Femur (tissue), 1 donor: Measurements from ENCODE around the gene CD300C.
A peak's percentile ranks its signal among the peaks of the same experiment; 100 is the strongest.
"Not testable (repeated sequence)": the region's sequence is repeated elsewhere in the genome, so short reads cannot be mapped to it uniquely, and the experiment has no call there.

Source experiments
- DNase-seq: peaks from one replicate; pipeline ENCODE4 v3.0.0-alpha.2; 2017

The CD300C gene

DNA sequence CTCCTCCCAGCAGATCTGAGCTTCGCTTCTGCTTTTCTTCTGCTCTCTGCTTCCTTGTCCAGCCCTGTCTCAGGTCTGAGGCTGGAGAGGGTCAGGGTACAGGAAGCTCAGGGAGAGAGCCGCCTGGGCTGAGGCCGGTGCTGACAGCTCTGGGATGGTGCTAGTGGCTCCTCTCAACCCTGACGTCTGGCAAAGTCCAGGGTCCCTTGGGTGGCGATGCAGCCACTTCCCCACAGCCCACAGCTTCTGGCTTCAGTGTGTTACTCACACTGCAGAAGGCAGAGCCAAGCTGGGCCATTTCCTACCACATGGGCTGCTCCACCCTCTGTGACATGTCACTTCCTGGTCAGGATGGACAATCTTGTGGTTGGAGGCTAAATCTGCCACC lies at the start of gene CD300C:
Gene CD300C (minus strand): TSS at position 273 of the 388 bp plus-strand sequence. CDS start 333 bp downstream, outside the sequence.
- peak; percentile 48 for DNase-seq

DNA sequence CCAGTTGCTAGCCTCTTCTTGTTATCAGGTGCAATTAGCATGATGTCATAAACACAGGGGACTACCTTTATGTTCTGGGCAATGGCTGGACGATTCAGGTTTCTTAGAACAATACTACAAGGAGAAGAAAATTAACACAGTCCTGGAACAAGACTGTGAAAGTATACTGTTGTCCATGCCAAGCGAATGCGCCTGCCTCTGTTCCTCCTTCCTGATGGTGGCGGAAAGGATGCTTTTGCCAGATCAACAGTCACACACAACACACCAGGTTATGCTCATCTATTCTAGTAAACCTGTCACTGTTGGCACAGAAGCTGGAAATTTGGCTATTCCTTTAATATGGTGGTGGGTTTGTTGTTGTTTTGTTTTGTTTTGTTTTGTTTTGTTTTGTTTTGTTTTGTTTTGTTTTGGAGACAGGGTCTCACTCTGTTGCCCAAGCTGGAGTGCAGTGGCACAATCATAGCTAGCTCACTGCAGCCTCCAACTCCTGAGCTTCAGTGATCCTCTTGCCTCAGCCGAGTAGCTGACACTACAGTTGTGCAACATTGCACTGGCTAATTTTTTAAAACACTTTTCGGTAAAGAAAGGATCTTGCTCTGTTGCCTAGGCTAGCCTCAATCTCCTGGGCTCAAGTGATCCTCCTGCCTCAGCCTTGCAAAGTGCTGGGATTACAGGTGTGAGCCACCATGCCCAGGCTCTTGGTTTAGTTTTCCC lies 49.3 kb upstream of the CD300C start:
- no peak for DNase-seq

DNA sequence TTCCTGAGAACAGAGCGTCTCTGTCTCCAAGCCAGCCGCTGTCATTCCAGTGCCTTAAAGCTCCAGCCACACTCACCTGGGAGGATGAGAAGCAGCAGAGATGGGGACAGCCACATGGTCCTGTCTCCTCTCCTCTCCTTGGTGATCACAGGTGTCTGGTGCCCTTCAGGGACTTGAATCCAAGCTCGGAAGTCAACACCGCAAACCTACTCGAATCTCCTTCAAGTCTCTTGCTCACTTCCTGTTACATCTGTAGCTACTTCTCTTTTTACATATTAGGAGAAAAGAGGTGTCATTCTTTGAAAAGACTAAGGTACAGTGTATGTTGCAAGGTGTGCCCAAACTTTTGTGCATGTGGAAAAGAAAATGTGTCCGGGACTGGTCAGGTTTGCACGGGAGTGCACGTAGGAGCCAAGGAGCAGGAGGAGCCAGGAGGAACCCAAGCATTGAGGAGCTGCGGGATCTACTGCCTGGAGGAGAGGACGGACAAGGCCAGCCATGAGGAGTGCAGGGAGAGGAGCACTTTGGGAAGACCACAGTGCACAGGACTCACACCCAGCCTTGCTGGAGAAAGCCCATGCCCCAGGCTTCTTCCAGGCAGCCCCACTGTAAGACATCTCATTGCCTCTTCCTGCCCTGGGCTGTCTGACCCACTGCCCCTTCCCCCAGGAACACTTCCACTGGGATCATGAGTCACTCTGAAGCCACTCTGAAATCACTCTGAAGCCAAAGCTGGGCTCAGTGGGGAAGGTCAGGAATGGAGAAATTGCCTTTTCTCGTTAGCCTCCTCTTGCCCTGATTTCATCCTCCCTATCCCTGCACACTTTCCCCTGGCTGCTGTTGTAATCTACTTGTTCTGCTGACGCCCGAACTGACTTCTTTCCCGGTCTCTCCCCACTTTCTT lies 46.4 kb upstream of the CD300C start, which contains the start of gene CD300LD:
Gene CD300LD (minus strand): TSS at position 197 of the 904 bp plus-strand sequence. CDS start 81 bp downstream, at position 116.
- no peak for DNase-seq

DNA sequence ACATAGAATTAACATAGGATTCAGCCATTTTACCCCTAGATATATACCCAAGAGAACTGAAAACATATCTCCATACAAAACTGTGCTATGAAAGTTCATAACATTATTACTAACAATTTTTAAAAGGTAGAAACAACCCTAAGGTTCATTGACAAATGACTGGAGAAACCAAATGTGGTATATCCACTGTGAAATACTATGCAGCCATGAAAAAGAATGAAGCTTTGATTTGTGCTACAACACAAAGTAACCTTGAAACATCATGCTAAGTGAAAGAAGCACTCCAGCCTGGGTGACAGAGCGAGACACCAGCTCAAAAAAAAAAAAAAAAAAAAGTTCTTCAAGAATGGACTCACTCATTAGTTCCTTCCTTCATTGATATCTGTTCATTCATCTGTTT lies 45.6 kb upstream of the CD300C start:
- DNase-seq: no peak

DNA sequence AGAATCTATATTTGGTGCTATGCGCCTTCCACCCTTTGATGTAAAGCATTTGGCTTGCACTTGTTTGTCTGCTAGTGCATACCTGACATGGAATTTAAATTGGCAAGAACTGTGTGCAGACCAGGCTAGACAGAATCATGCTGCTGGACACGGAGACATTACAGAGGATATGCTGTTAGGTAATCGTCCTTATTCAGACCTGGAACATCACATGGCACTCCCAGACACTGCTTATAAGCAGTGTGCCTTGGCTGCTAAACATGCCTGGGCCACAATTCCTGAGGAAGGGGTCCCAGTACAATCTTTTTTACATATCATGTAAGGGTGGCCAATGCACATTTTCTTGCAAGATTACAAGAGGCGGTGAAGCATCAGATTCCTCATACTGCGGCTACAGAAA lies 39.8 kb upstream of the CD300C start:
- no peak for DNase-seq

DNA sequence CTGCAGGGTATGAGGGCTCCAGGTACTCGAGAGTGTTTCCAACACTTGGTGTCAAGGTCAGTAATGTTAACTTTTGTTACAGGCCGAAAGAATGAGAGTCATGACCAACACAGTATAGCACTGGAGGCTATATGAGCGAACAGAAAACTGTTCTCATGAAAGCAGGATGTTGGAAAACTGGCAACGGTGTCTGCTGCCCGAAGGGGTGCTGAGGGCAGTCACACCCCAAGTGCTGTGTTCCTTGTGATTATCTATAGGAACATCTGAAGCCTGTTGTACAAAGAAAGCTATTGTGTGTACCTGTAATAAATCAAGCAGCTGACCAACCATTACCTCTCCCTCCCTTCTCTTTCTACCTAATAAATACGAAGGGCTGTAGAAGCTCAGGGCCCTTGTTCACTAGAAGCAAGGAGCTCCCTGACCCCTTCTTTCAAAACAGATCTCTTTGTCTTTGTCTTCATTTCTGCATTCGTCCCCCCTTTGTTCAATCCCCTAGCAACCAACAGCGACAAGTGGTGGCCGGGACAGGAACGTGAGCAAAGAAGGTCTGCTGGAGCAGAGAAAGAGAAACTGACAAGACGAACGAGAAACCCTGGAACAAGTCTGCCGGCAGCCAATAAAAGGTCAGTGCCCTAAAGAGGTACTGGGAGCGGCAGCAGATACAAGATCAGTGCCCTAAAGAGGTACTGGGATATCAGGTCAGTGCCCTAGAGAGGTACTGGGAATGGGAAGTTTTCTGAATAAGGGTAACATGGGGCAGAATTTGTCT lies 38.6 kb upstream of the CD300C start:
- DNase-seq: no peak

DNA sequence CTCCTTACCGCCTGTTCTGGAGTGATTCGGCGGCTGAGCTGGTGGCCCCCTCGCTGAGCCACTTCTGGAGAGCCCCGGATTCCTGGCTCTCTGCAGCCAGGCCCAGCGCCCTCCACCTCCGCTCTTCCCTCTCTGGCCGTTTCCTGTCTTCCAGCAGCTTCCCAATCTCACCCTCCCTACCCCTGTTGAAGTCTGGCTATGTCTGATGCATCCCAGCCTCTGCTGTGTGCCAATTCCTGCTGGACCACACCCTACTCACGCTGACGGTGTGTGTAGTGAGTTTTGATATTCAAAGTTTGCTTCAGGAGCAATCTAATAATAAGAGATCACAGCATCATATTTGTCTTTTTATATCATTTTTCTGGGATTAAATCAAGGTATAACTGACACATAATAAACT lies 36.7 kb upstream of the CD300C start:
- DNase-seq: no peak

DNA sequence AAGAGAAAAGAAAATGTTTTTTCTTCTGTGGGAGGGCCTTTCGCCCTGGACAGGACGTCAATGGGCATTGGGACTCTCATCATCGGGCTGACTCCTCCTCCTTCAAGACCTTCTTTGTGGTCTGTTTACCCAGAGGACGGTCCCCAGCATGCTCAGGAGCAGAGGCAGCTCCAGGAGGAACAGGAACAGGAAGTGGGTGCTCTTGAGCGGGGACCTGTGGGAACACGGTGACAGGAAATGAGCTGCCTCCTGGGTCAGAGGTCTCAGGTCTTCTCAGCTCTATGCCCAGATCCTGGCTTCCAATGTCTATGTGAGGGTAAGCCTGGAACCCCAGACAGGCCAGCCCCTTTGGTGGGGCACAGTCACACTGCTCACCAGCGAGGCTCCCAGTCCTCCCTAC lies 34.0 kb upstream of the CD300C start:
- no peak for DNase-seq

DNA sequence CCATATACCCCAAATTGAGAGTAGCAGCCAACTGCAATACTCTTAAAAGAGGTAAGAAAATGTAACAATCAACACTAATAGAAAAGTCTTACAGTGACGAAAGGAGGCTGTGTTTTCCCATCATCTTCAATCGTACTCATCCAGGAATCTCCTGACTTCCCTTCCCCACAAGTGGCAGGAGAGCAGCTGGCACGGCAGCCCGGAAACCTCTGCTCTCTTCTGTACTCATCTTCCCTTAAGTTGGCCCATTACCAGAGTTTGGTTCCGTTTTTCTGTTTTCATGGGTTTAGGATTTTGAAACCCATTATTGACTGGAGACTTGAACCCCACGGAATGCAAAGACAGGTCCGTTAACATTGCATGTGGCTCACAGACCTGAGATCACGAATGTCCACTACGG lies 33.1 kb upstream of the CD300C start:
- DNase-seq: no peak

DNA sequence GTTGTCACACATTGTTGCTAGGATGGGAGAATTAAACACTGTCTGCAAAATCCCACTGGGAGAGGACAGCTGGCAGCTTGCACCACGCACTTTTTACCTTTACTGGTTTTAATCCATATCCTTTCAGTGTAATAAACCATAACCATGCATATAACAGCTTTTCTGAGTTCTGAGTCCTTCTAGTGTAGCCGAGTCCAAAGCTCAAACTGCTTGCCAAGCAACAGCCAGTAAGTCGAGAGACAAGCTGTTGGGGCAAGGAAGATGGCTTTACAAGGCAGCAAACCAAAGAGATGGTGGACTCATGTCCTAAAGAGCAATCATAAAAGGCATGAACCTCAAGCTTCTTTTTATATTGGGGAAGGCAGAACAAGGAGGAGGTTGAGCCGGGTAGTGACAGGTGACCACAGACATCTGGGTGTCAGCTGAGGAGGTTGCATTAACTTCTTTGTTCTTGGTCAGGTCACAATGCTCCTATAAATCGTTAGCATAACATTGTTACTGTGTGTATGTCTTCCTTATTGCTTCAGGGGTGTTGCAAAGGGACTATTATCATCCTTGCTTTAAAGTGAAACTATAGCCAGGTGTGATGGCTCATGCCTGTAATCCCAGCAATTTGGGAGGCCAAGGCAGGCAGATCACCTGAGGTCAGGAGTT lies 28.7 kb upstream of the CD300C start:
- DNase-seq: no peak

DNA sequence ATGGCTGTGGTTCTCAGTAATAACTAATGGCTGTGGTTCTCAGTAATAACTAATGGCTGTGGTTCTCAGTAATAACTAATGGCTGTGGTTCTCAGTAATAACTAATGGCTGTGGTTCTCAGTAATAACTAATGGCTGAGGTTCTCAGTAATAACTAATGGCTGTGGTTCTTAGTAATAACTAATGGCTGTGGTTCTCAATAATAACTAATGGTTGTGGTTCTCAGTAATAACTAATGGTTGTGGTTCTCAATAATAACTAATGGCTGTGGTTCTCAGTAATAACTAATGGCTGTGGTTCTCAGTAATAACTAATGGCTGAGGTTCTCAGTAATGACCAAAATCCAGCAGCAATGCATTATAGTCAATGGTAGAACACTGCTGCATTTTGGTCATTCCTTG lies 27.7 kb upstream of the CD300C start:
- not testable (repeated sequence) for DNase-seq

DNA sequence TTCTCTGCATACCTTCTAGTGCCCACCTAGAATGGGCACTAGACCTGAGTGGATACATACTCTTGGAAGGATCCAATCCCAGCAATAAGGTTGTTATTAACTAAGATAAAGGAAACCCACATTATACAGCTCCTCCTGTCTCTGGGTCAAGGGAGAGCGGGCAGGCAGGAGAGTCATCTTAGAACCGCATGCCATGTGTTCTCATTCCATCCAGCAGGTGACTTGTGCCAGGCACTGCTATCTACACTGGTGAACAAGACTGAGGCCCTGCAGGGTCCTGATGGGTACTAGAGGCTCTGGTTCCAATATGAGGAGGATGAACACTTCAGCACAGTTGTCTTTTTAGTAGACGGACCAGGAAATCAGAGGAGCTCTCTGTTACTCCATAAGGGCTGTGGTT lies 27.3 kb upstream of the CD300C start:
- DNase-seq: no peak

DNA sequence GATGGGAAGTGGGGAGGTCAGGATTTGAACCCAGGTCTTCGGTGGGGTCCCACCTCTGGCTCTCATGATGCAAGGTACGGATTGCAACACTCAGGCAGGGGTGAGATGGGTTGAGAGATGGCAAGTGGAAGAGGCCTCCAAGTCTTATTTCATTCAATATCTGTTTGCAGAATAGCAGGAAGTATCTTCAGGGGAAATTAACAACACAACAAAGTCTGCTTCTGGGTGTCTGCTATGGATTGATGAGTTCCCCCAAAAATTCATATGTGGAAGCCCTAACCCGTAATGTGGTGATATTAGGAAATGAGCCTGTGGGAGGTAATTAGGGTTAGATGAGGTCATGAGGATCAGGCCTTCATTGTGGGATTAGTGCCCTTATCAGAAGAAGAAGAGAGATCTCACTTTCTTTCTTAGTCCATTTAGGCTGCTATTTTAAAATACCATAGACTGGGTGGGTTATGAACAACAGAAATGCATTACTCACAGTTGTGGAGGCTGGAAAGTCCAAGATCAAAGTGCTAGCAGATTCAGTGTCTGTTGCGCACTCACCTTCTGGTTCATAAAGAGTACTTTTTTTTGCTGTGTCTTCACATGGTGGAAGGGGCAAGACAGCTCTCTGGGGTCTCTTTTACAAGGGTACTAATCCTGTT lies 25.8 kb upstream of the CD300C start:
- DNase-seq: no peak

DNA sequence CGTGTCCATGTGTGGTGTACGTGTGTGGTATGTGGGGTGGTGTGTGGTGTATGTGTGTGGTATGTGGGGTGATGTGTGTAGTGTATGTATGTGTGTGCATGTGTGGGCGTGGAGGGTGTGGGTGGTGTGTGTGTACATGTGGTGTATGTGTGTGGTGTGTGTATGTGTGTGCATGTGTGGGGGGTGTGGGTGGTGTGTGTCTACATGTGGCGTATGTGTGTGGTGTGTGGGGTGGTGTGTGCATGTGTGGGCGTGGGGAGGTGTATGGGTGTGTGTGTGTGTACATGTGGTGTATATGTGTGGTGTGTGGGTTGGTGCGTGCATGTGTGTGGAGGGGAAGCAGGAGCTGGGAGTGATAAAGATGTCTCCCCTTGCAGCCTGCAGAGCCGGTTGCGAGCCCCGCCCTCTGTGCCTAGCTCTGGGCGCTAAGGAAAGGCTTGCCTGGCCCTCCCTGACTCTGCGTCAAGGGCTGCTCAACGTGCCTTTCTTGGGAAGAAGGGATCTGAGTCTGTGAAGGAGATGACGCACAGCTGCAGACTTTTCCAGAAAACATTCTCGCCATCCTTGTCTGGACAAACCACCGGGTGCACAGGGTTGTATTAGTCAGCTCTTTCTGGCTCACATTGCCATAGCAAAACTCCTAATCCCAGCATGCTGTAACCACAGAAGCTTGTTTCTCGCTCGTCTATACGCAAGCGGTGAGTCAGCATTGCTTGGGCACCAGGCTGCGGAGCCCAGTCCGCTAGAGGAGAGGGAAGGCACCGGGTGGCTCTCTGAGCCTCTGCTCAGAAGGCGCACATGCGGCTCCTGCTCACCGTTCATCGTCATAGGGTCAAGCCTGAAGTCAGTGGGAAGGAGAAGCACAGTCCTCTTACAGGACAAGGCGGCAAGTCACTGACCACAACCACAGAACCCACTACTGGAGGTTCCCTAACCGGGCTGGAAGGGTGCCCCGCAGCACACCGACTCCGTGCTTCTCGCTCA lies 23.4 kb upstream of the CD300C start:
- DNase-seq: peak; percentile 69

DNA sequence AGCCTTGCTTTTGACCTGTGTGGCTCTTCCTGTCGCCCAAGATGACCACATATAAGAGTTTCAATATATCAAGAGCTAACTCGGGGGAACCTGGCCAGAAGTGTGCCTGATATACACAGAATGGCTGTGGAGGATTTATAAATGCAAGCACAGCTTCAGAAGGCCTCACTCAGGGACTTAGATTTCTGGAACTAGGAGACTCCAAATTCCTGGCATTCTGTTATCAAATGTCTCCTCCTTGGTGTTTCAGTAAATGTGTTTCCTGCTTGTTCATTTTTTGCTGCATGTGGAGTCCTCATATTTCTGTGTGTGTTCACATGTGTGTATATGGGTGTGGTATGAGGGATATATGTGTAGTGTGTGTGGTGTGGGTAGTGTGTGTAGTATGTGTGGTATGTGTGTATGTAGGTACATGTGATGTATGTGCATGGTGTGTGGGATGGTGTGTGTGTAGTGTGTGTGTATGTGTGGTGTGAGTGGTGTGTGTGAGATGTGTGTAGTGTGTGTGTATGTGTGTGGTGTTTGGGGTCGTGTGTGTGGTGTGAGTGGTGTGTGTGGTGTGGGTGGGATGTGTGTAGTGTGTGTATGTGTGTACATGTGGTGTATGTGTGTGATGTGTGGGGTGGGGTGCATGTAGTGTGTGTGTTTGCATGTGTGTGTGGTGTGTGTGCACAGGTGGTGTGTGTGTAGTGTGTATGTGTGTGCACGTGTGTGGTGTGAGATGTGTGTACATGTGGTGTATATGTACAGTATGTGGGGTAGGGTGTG lies 22.4 kb upstream of the CD300C start:
- no peak for DNase-seq

DNA sequence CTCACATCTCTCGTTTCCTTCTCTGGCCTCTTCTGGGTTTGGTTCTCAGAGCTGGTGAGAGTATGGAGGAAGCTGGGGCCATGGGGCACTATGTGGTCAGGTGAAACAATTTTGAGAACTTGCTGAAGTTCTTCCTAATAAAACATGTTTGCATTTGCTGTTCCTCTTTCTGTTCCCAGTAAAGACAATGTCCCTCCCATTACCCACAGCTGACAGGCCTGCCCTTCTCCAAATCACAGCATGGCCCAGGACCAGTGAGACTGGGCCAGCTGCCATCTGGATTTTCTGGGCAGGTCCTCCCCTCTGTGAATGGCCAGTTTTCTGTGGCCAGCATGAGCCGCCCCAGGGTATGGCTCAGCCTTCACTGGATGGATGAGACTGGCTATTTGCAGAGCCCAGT lies 21.5 kb upstream of the CD300C start, which contains the start of gene CD300H:
Gene CD300H (minus strand): TSS at position 113 of the 400 bp plus-strand sequence.
- no peak for DNase-seq

DNA sequence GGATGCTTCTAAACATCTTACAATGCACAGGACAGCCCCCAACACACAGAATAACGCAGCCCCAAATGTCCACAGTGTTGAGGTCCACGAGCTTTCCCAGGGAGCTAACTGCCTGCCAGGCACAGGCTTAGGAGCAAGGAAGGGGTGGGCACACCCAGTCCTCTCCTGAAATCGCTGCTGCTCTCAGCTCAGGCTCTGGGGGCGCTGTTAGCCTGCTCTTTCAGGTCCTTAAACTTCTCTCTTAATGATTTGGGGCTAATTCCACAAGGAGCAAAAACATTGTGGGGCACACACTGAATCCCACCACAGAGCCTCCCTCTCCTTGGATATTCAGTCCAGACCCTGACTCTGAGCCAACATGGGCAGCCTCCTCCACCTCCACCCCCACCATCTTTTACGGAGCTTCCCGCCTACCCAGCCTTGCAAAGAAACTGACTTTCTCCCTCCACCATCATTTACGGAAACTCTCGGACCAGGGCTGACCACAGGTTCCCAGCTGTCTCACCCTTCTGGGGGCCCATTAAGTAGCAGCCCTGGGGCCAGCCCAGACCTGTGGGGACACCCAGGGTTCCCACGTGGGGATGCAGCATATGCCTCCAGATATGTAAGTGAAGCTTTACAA lies 20.3 kb upstream of the CD300C start:
- DNase-seq: no peak

DNA sequence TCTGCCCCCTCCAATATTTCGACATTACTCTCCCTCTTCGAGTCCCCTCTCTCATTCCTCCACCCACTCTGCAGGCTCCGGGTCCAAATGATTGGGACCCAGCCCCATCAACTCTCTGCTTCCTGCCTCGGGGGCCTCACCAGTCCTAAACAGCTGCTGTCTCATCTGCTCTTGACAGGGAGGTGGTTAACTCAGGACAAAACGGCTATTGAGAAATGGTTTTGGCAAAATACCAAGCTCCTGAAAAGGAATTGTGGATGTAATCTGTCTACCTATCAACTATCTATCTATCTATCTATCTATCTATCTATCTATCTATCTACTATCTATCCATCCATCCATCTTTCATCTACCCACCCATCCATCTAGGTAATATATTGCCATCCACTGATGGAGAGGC lies 19.2 kb upstream of the CD300C start:
- no peak for DNase-seq

DNA sequence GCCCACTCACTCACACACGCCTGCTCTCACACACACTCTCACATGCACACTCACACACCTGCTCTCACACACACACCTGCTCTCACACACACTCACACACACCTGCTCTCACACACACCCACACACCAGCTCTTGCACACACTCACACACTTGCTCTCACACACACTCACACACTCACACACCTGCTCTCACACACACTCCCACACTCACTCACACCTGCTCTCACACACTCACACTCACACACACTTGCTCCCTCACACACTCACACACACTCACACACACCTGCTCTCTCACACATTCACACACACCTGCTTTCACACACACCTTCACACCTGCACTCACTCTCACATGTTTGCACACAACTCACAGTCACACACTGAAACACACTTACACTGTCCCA lies 17.4 kb upstream of the CD300C start:
- DNase-seq: no peak

DNA sequence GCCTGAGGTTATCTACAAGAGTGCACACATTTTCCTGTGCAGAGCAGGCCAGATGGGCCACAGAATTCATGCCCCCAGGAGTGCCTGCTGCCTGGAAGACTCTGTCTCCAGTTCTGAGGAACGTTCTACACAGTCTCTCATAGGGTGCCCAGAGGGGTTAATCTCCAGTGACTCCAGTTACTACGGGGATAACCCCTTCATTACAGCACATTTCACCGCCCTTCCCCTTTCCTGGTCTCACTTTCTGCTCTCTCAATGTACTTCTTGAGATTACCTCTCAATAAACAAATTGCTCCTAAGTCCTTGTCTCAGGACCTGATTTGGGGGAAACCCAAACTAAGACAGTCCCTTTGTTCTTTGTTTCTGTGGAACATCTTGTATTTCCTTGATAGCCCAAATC lies 15.7 kb upstream of the CD300C start:
- no peak for DNase-seq
